ENCODE results near the gene MEI4.

MEI4 gene

DNA sequence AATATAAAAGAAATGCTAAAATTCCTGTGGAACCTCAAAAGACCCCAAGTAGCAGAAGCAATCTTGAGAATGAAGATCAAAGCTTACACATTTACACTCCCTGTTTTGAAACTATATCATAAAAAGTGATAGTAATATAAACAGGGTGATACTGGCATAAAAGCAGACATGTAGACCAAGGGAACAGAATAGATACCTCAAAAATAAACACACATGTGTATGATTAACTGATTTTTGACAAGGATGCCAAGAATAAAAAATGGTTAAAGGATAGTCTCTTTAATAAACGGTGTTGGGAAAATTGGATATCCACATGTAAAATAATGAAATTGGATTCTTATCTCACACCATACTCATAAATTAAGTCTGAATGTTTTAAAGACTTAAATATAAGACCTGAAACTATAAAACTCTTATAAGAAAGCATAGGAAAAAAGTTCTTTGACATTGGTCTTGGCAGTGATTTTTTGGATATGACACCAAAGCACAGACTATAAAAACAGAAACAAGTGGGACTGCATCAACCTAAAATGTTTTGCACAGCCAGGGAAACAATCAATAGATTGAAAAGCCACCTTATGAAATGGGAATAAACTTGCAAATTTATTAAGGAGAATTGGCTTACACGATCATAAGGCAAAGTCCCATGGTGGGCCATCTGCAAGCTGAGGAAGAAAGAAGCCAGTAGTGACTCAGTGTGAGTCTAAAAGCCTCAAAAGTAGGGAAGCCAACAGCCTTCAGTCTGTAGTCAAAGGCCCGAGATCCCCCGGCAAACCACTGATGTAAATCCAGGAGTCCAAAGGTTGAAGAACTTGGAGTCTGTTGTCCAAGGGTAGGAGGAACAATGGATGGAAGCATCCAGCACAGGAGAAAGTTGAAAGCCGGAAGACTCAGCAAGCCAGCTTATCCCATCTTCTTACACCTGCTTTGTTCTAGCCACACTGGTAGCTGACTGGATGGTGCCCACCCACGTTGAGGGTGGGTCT is 144.3 kb downstream of the MEI4 start:
- Histone ChIP-seq H3K4me2 (ENCODE audit: low read length) (no peak overlapping the region), H4K20me1 (ENCODE audit: insufficient read depth, low read length) (no peaks in the 10 kb centered on the region), H3K9me2 (ENCODE audit: low read depth, low read length) (no peaks in the 10 kb centered on the region), H3K9me3 (ENCODE audit: low read length) (no peaks in the 10 kb centered on the region), H3K79me2 (ENCODE audit: insufficient read depth, low read length) (no peaks in the 10 kb centered on the region), H3K27me3 (ENCODE audit: insufficient read depth, low read length) (no peaks in the 10 kb centered on the region), H3F3A (ENCODE audit: insufficient read depth, low read length) (no peaks in the 10 kb centered on the region), H3K36me3 (ENCODE audit: insufficient read depth, low read length) (no peaks in the 10 kb centered on the region), H3K9ac (ENCODE audit: low read length) (no peak overlapping the region), H3K4me1 (ENCODE audit: insufficient read depth, low read length, severe bottlenecking) (no peaks in the 10 kb centered on the region), H2AFZ (ENCODE audit: low read length) (no peak overlapping the region), H3K27ac (ENCODE audit: low read depth, low read length, poor library complexity, severe bottlenecking) (no peak overlapping the region), H3K4me3 (ENCODE audit: low read depth, low read length, poor library complexity, severe bottlenecking) (no peak overlapping the region)
- TF ChIP-seq EZH2 (IDR thresholded peaks at IDR 0.05; ENCODE audit: borderline replicate concordance, low read length) = no peak

GRCh38 chr6:77812304-77812703 is 159.5 kb downstream of the MEI4 start:
- Histone ChIP-seq H3K79me2 (ENCODE audit: insufficient read depth, low read length) (no peaks in the 10 kb centered on the region), H3K4me2 (ENCODE audit: low read length) (no peak overlapping the region), H3F3A (ENCODE audit: insufficient read depth, low read length) (no peaks in the 10 kb centered on the region), H3K9me2 (ENCODE audit: low read depth, low read length) (no peaks in the 10 kb centered on the region), H2AFZ (ENCODE audit: low read length) (no peak overlapping the region), H3K4me1 (ENCODE audit: insufficient read depth, low read length, severe bottlenecking) (no peaks in the 10 kb centered on the region), H3K4me3 (ENCODE audit: low read depth, low read length, poor library complexity, severe bottlenecking) (no peak overlapping the region), H3K9me3 (ENCODE audit: low read length) (no peaks in the 10 kb centered on the region), H3K27me3 (ENCODE audit: insufficient read depth, low read length) (no peaks in the 10 kb centered on the region), H3K9ac (ENCODE audit: low read length) (no peak overlapping the region), H4K20me1 (ENCODE audit: insufficient read depth, low read length) (no peaks in the 10 kb centered on the region), H3K27ac (ENCODE audit: low read depth, low read length, poor library complexity, severe bottlenecking) (no peak overlapping the region), H3K36me3 (ENCODE audit: insufficient read depth, low read length) (no peaks in the 10 kb centered on the region)
- TF ChIP-seq, protein P1, sequence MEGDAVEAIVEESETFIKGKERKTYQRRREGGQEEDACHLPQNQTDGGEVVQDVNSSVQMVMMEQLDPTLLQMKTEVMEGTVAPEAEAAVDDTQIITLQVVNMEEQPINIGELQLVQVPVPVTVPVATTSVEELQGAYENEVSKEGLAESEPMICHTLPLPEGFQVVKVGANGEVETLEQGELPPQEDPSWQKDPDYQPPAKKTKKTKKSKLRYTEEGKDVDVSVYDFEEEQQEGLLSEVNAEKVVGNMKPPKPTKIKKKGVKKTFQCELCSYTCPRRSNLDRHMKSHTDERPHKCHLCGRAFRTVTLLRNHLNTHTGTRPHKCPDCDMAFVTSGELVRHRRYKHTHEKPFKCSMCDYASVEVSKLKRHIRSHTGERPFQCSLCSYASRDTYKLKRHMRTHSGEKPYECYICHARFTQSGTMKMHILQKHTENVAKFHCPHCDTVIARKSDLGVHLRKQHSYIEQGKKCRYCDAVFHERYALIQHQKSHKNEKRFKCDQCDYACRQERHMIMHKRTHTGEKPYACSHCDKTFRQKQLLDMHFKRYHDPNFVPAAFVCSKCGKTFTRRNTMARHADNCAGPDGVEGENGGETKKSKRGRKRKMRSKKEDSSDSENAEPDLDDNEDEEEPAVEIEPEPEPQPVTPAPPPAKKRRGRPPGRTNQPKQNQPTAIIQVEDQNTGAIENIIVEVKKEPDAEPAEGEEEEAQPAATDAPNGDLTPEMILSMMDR (IDR thresholded peaks at IDR 0.05; ENCODE audit: low read length) = no peak
- no peak for TF ChIP-seq EZH2 (IDR thresholded peaks at IDR 0.05; ENCODE audit: borderline replicate concordance, low read length)

GRCh38 chr6:77813090-77813489 is 160.3 kb downstream of the MEI4 start:
- no peak for TF ChIP-seq EZH2 (IDR thresholded peaks at IDR 0.05; ENCODE audit: borderline replicate concordance, low read length)
- TF ChIP-seq, protein P1 (IDR thresholded peaks at IDR 0.05; ENCODE audit: low read length) = no peak
- H3K4me1 ChIP-seq (ENCODE audit: insufficient read depth, low read length, severe bottlenecking) = no peaks in the 10 kb centered on the region

More at GRCh38 chr6:77813090-77813489, 160.3 kb downstream of the MEI4 start:
- Histone ChIP-seq H3K4me2 (ENCODE audit: low read length) (no peak overlapping the region), H3K9me3 (ENCODE audit: low read length) (no peaks in the 10 kb centered on the region), H3F3A (ENCODE audit: insufficient read depth, low read length) (no peaks in the 10 kb centered on the region), H4K20me1 (ENCODE audit: insufficient read depth, low read length) (no peaks in the 10 kb centered on the region), H3K27ac (ENCODE audit: low read depth, low read length, poor library complexity, severe bottlenecking) (no peak overlapping the region), H3K9ac (ENCODE audit: low read length) (no peak overlapping the region), H3K79me2 (ENCODE audit: insufficient read depth, low read length) (no peaks in the 10 kb centered on the region), H2AFZ (ENCODE audit: low read length) (no peak overlapping the region), H3K27me3 (ENCODE audit: insufficient read depth, low read length) (no peaks in the 10 kb centered on the region), H3K36me3 (ENCODE audit: insufficient read depth, low read length) (no peaks in the 10 kb centered on the region), H3K9me2 (ENCODE audit: low read depth, low read length) (no peaks in the 10 kb centered on the region), H3K4me3 (ENCODE audit: low read depth, low read length, poor library complexity, severe bottlenecking) (no peak overlapping the region)

Measured in OCI-LY1 (cell line).